HepG2 (cell line): ENCODE data around the gene GGA1. TPM values are rescaled to one million over a fixed set of nuclear protein-coding genes. Genes with fewer than 3 reads are reported as not detected.

ENCODE experiments used
- ATM ChIP-seq: fragments of 450-650 bp; IDR thresholded peaks from 2 replicates; pipeline ENCODE4 v1.7.1; 2017; ENCODE audit warnings: mild to moderate bottlenecking, borderline replicate concordance
- FOXA3 ChIP-seq: IDR thresholded peaks from 2 replicates; pipeline ENCODE4 v1.6.1; 2016; ENCODE audit warnings: missing genetic modification reagents, missing compliant biosample characterization
- FOXP1 ChIP-seq, 2 experiments: fragments of 450-650 bp in 1 of 2; IDR thresholded peaks; 2 replicates each; pipeline ENCODE4 v1.6.1; 2017 to 2018; ENCODE audit warnings: antibody characterized with exemption in 1 of 2
- HNF4G ChIP-seq, 2 experiments: sonication (generic) in 1 of 2; formaldehyde crosslinking in 1 of 2; IDR thresholded peaks; 2 replicates each; pipeline versions ENCODE4 v1.4.0 to v1.6.1; 2011 to 2020; ENCODE audit warnings: borderline replicate concordance in 2 of 2, low read depth in 2 of 2, mild to moderate bottlenecking in 2 of 2, low read length in 1 of 2, missing genetic modification reagents in 1 of 2, moderate library complexity in 1 of 2
- MEIS2 ChIP-seq: sonication (generic); formaldehyde crosslinking; IDR thresholded peaks from 2 replicates; pipeline ENCODE4 v1.9.0; 2021; ENCODE audit warnings: mild to moderate bottlenecking, missing genetic modification reagents
- NR2F2 ChIP-seq: IDR thresholded peaks from 2 replicates; pipeline ENCODE4 v1.6.1; 2012; ENCODE audit warnings: low read depth, inconsistent platforms, borderline replicate concordance
- NR2F6 ChIP-seq, 2 experiments: IDR thresholded peaks; 2 replicates each; pipeline ENCODE4 v1.6.1; 2016; ENCODE audit warnings: antibody characterized with exemption in 1 of 2, mild to moderate bottlenecking in 1 of 2
- PHF20 ChIP-seq: sonication (generic); formaldehyde crosslinking; IDR thresholded peaks from 2 replicates; pipeline ENCODE4 v1.5.0; 2020; ENCODE audit warnings: mild to moderate bottlenecking, missing genetic modification reagents
- SETDB1 ChIP-seq: sonication (generic); formaldehyde crosslinking; IDR thresholded peaks from 2 replicates; pipeline ENCODE4 v1.5.1; 2020; ENCODE audit warnings: missing genetic modification reagents, mild to moderate bottlenecking, borderline replicate concordance
- SOX5 ChIP-seq: IDR thresholded peaks from 2 replicates; pipeline ENCODE4 v1.6.1; 2016; ENCODE audit warnings: borderline replicate concordance
- SP4 ChIP-seq: sonication (generic); formaldehyde crosslinking; IDR thresholded peaks from 2 replicates; pipeline ENCODE4 v1.8.1; 2023; ENCODE audit warnings: mild to moderate bottlenecking, missing genetic modification reagents
- SRSF9 ChIP-seq: fragments of 200-400 bp; formaldehyde crosslinking; IDR thresholded peaks from 2 replicates; pipeline ENCODE4 v1.6.1; 2018; ENCODE audit warnings: borderline replicate concordance, mild to moderate bottlenecking, low read depth, low read length; ENCODE audit not compliant: insufficient read depth, poor library complexity, severe bottlenecking
- ZFP36L2 ChIP-seq: sonication (generic); formaldehyde crosslinking; IDR thresholded peaks from 2 replicates; pipeline ENCODE4 v1.4.0; 2020; ENCODE audit warnings: missing genetic modification reagents
- ZNF24 ChIP-seq: fragments of 450-650 bp; IDR thresholded peaks from 2 replicates; pipeline ENCODE4 v1.6.1; 2017; ENCODE audit warnings: antibody characterized with exemption, mild to moderate bottlenecking
- ZNF260 ChIP-seq: sonication (generic); formaldehyde crosslinking; IDR thresholded peaks from 2 replicates; pipeline ENCODE4 v1.4.0; 2020; ENCODE audit warnings: missing genetic modification reagents, low read depth, mild to moderate bottlenecking, borderline replicate concordance
- ZNF30 ChIP-seq: sonication (generic); formaldehyde crosslinking; IDR thresholded peaks from 2 replicates; pipeline ENCODE4 v1.5.0; 2020; ENCODE audit warnings: mild to moderate bottlenecking, missing genetic modification reagents
- ZNF496 ChIP-seq: sonication (generic); formaldehyde crosslinking; IDR thresholded peaks from 2 replicates; pipeline ENCODE4 v1.8.1; 2023; ENCODE audit warnings: mild to moderate bottlenecking, moderate library complexity, missing genetic modification reagents; ENCODE audit not compliant: insufficient replicate concordance
- ZNF558 ChIP-seq: sonication (generic); formaldehyde crosslinking; IDR thresholded peaks from 2 replicates; pipeline ENCODE4 v1.9.0; 2022; ENCODE audit warnings: mild to moderate bottlenecking, missing genetic modification reagents, borderline replicate concordance
- ZNF850 ChIP-seq: sonication (generic); formaldehyde crosslinking; conservative IDR thresholded peaks from 2 replicates; pipeline ENCODE4 v1.9.0; 2021; ENCODE audit warnings: mild to moderate bottlenecking, missing genetic modification reagents
- ZSCAN29 ChIP-seq: sonication (generic); formaldehyde crosslinking; conservative IDR thresholded peaks from 2 replicates; pipeline ENCODE4 v1.4.0; 2020; ENCODE audit warnings: mild to moderate bottlenecking, missing genetic modification reagents
- polyA plus RNA-seq, 8 experiments: library from polyadenylated mRNA; depleted of rRNA in 3 of 8; stranded (reverse) in 7 of 8; unstranded in 1 of 8; fragments of >200 nt; fragmentation: Illumina TruSeq in 4 of 8; extraction: Trizol in 4 of 8; gene quantifications; 2 replicates each; pipeline versions ENCODE4 v1.2.1 to v1.2.3, GENCODE V29; 2011 to 2016; ENCODE audit warnings: low read depth in 4 of 8, missing spikeins in 1 of 8, mixed read lengths in 1 of 8; ENCODE audit not compliant: insufficient read depth in 1 of 8
- total RNA-seq, 5 experiments: library from RNA; depleted of rRNA; stranded (reverse); fragments of >200 nt; fragmentation: Illumina TruSeq; extraction: Trizol; gene quantifications; 2 replicates each; pipeline ENCODE4 v1.2.3, GENCODE V29; 2016; ENCODE audit warnings: low read depth in 1 of 5
- TF ChIP-seq, protein P1 (sequence below): IDR thresholded peaks from 2 replicates; pipeline ENCODE4 v1.6.1; 2012; ENCODE audit warnings: low read length, improper control_type of control experiment
- TF ChIP-seq, protein P2 (sequence below): sonication (generic); formaldehyde crosslinking; conservative IDR thresholded peaks from 2 replicates; pipeline ENCODE4 v1.5.0; 2020; ENCODE audit warnings: missing genetic modification reagents
- TF ChIP-seq, protein P3 (sequence below): sonication (generic); formaldehyde crosslinking; IDR thresholded peaks from 2 replicates; pipeline ENCODE4 v1.8.0; 2022; ENCODE audit warnings: mild to moderate bottlenecking, missing genetic modification reagents, moderate library complexity

GGA1 gene
- total and polyA plus RNA-seq, 2 of the 13 experiments (the other 11 are each of a cell fraction or from before 2014, with no cell fraction given): 29.1 to 87.2 TPM

DNA sequence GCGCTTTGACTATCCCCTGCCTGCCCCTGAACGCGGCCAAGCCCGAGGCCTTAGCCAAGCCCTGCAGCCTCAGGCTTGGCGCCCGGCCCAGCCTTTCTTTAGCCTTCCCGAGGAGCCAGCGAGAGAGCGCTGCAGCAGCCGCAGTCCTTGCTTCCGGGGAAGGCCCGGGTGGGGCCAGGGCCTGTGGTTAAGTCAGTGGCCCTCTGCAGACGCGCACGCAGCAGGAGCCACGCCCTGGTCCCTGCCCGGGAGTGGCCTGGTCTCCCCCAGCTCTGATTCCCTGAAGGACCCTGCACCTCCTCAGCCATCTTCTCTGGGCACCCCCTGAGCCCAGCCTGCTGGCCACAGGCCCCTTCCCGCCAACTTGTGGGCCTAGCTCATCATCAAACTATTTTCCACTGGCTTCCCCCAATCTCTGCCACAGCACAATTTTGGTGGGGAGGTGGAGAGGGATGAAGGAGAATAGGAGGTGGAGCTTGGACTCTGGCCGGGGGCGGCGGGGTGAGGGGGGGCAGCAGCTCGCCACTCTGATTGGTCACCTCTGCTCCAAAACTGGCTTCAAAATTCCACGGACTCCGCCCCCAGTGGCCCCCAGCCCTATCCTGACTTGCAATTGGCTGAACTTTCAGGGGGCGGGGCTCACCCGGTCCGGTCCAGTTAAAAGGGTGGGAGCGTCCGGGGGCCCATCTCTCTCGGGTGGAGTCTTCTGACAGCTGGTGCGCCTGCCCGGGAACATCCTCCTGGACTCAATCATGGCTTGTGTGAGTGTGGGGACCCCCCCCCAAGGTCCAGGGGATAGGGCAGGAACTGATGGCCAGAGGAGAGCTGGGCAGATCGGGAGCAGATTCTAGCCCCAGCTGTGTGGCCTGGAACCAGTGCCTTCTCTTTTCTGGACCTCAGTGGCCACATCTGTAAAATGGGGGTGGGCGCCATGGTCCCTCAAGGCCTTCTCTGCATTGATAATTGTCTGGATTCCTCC, 66.6 kb downstream of the GGA1 start, which contains the start of gene LGALS1 (continued):
- TF ChIP-seq, protein P1, sequence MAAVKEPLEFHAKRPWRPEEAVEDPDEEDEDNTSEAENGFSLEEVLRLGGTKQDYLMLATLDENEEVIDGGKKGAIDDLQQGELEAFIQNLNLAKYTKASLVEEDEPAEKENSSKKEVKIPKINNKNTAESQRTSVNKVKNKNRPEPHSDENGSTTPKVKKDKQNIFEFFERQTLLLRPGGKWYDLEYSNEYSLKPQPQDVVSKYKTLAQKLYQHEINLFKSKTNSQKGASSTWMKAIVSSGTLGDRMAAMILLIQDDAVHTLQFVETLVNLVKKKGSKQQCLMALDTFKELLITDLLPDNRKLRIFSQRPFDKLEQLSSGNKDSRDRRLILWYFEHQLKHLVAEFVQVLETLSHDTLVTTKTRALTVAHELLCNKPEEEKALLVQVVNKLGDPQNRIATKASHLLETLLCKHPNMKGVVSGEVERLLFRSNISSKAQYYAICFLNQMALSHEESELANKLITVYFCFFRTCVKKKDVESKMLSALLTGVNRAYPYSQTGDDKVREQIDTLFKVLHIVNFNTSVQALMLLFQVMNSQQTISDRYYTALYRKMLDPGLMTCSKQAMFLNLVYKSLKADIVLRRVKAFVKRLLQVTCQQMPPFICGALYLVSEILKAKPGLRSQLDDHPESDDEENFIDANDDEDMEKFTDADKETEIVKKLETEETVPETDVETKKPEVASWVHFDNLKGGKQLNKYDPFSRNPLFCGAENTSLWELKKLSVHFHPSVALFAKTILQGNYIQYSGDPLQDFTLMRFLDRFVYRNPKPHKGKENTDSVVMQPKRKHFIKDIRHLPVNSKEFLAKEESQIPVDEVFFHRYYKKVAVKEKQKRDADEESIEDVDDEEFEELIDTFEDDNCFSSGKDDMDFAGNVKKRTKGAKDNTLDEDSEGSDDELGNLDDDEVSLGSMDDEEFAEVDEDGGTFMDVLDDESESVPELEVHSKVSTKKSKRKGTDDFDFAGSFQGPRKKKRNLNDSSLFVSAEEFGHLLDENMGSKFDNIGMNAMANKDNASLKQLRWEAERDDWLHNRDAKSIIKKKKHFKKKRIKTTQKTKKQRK: no peak
- no peak for TF ChIP-seq PHF20 (CRISPR knock-in tag)
- TF ChIP-seq, protein P2, sequence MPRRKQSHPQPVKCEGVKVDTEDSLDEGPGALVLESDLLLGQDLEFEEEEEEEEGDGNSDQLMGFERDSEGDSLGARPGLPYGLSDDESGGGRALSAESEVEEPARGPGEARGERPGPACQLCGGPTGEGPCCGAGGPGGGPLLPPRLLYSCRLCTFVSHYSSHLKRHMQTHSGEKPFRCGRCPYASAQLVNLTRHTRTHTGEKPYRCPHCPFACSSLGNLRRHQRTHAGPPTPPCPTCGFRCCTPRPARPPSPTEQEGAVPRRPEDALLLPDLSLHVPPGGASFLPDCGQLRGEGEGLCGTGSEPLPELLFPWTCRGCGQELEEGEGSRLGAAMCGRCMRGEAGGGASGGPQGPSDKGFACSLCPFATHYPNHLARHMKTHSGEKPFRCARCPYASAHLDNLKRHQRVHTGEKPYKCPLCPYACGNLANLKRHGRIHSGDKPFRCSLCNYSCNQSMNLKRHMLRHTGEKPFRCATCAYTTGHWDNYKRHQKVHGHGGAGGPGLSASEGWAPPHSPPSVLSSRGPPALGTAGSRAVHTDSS: no peak
- no peak for TF ChIP-seq ZNF850 (CRISPR knock-in tag)
- TF ChIP-seq FOXP1 (IDR thresholded peaks at IDR 0.05): no peak
- no peak for TF ChIP-seq FOXP1 (CRISPR knock-in tag; IDR thresholded peaks at IDR 0.05)
- no peak for TF ChIP-seq ZNF30 (CRISPR knock-in tag)
- TF ChIP-seq, protein P3, sequence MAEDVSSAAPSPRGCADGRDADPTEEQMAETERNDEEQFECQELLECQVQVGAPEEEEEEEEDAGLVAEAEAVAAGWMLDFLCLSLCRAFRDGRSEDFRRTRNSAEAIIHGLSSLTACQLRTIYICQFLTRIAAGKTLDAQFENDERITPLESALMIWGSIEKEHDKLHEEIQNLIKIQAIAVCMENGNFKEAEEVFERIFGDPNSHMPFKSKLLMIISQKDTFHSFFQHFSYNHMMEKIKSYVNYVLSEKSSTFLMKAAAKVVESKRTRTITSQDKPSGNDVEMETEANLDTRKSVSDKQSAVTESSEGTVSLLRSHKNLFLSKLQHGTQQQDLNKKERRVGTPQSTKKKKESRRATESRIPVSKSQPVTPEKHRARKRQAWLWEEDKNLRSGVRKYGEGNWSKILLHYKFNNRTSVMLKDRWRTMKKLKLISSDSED (CRISPR knock-in tag): no peak
- no peak for TF ChIP-seq ZFP36L2
- TF ChIP-seq ZNF496: no peak
- no peak for TF ChIP-seq ZSCAN29 (CRISPR knock-in tag)
- TF ChIP-seq NR2F2: no peak
- no peak for TF ChIP-seq FOXA3
- no peak for TF ChIP-seq ATM
- TF ChIP-seq SP4: peak; percentile 76
- no peak for TF ChIP-seq SETDB1 (CRISPR knock-in tag)
- no peak for TF ChIP-seq ZNF260 (CRISPR knock-in tag)
- no peak for TF ChIP-seq MEIS2 (CRISPR knock-in tag)
- no peak for TF ChIP-seq ZNF24
- no peak for TF ChIP-seq ZNF558
- TF ChIP-seq NR2F6 (IDR thresholded peaks at IDR 0.05): no peak
- 0 out of 2 replicates have a peak, but pooled peaks have one; percentile 22 for TF ChIP-seq NR2F6 (CRISPR knock-in tag; IDR thresholded peaks at IDR 0.05)
- TF ChIP-seq HNF4G (IDR thresholded peaks at IDR 0.05; ENCODE audit: borderline replicate concordance, low read depth, low read length): no peak; the same call in 1 of the 2 replicates
- no peak for TF ChIP-seq HNF4G (CRISPR knock-in tag; IDR thresholded peaks at IDR 0.05; ENCODE audit: borderline replicate concordance, low read depth)
- peak; percentile 37; the same call in 1 of the 2 replicates for TF ChIP-seq SOX5 (CRISPR knock-in tag)
- no peak for TF ChIP-seq SRSF9
